ENCODE data around the gene CAPS. TPM values are rescaled to one million over a fixed set of nuclear protein-coding genes. Genes with fewer than 3 reads are reported as not detected.

Gene CAPS
- total RNA-seq, 2 donors from 2014 or later = 9.3 to 15.0 TPM

DNA sequence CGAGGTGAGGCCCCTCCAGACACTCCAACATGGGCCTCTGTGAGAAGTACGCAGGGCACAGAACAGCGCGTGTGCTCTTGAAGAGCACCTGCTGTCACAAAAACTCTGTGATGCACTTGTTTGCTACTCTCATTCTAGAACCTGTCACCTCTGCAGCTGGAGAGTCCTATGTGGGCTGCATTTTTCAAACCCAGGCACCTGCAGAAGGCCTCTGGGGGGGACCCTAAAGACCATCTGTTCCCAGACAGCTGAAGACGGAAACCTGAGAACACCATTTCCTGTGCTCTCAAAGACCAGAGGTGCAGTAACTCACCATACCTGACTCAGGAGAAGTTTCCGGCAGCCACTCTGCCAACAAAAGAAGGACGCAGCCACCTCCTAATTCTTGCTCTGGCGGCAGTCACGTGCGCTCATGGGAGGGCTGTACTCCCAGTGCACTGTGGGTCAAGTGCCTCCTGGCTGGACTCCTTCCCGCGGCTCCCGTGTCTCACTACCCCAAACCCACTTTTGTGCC, 35.8 kb downstream of the CAPS start:
- Histone ChIP-seq H3K36me3 (no peaks in the 10 kb centered on the region), H3K9ac (ENCODE audit: low read depth in 2 of 2, low read length in 2 of 2) (no peak overlapping the region), H3K9me3 (no peaks in the 10 kb centered on the region), H3K27ac (peak overlapping the region; percentile 34), H3K4me3 (no peak overlapping the region), H3K27me3 (no peaks in the 10 kb centered on the region), H3K4me1 (peaks cover 11% of the 10 kb centered on the region)
- intact Hi-C loops (cut with DNase I) = no loop called here
- no peak for TF ChIP-seq CTCF (IDR thresholded peaks at IDR 0.05)
- no peak for DNase-seq

- H3K9ac ChIP-seq (ENCODE audit: low read depth in 2 of 2, low read length in 2 of 2) = no peak overlapping the region
- peaks cover 17% of the 10 kb centered on the region for H3K4me1 ChIP-seq
- no peak for DNase-seq
- no peaks in the 10 kb centered on the region for H3K27me3 ChIP-seq
- H3K4me3 ChIP-seq = no peak overlapping the region
- H3K36me3 ChIP-seq = no peaks in the 10 kb centered on the region
- intact Hi-C loops (cut with DNase I) = no loop called here
- H3K27ac ChIP-seq = no peak overlapping the region
- TF ChIP-seq CTCF (IDR thresholded peaks at IDR 0.05) = no peak
- H3K9me3 ChIP-seq = no peaks in the 10 kb centered on the region
Measured at GRCh38 chr19:5950741-5951140, 36.7 kb downstream of the CAPS start.

DNA sequence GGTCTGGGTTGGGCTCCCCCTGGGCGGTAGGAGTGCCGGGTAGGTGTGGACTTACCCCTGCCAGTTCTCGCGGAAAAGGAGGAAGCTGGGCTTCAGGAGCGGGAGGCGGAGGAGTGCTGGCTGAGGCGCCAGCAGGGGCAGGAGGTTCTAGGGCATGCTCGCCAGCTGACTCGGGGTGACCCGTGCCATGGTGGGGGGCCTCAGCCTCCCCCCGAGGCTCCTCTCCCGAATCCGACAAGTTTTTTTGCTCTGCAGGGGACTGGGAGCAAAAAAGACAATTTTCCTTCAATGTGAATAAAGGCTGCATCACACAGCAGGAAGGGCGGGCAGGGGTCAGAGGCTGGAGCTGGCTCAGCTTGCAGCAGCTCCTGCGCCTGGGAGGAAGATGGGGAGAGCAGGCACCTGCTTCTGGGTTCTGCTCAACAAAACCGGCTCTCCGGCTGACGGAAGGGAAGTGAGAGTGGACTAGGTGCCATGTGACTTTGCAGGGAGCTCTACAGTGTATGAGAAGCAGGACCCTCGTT, 37.3 kb downstream of the CAPS start:
- H3K27ac ChIP-seq = no peak overlapping the region
- H3K4me3 ChIP-seq = no peak overlapping the region

DNA sequence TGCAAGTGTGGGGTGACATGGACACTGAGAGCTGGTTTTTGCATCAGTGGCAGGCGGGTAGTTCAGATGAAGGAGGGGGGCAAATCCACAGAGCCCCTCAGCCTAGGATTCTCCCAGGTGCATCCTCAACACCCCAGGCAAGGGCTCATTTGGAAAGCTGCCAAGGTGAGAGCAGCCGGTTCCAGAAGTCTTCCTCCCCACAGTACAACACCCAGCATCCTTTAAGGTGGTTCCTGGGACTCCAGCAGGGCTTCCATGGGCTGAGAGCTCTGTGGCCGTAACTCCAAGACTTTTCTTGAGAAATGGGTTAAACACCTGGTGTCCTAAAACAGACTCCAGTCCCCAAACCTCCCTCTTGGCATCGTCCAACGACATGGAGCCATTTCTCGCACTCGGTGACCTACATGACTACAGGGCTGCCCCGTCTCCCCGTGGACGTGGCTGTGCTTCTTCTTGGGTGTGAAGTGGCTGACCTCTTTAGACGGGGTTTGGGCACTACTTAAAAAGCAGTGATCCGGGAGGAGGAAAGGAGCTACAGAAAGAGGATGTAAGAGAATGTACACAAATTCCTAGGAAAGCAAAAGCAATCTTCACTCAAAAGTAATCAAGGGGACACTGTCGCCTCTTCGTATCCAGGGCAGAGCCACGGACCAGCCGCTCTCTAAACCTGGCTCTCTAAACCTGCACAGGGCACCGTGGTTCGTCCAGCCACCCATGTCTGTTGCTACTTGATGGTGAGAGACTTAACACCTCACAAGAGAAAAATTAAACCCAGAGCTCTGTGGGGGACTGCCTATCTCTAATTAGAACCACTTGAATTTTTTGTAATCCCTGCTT, 38.4 kb downstream of the CAPS start:
- intact Hi-C loops (cut with DNase I) = no loop called here
- no peak for DNase-seq
- Histone ChIP-seq H3K9me3 (no peaks in the 10 kb centered on the region), H3K4me1 (peaks cover 17% of the 10 kb centered on the region), H3K4me3 (no peak overlapping the region), H3K9ac (ENCODE audit: low read depth in 2 of 2, low read length in 2 of 2) (no peak overlapping the region), H3K27ac (no peak overlapping the region), H3K36me3 (no peaks in the 10 kb centered on the region), H3K27me3 (no peaks in the 10 kb centered on the region)
- TF ChIP-seq CTCF (IDR thresholded peaks at IDR 0.05) = no peak

More for the DNA sequence above, 37.3 kb downstream of the CAPS start:
- no peaks in the 10 kb centered on the region for H3K27me3 ChIP-seq
- peak overlapping the region in 1 of 2 donors; percentile 4 for H3K9ac ChIP-seq (ENCODE audit: low read depth in 2 of 2, low read length in 2 of 2)
- TF ChIP-seq CTCF (IDR thresholded peaks at IDR 0.05) = no peak
- intact Hi-C loops (cut with DNase I) = no loop called here
- H3K4me1 ChIP-seq = peaks cover 17% of the 10 kb centered on the region
- H3K36me3 ChIP-seq = no peaks in the 10 kb centered on the region
- DNase-seq = no peak
- H3K9me3 ChIP-seq = no peaks in the 10 kb centered on the region

GRCh38 chr19:5953030-5953589, 39.1 kb downstream of the CAPS start:
- Histone ChIP-seq H3K4me1 (peaks cover 17% of the 10 kb centered on the region), H3K9ac (ENCODE audit: low read depth in 2 of 2, low read length in 2 of 2) (peak overlapping the region in 1 of 2 donors; percentile 21), H3K27me3 (no peaks in the 10 kb centered on the region), H3K27ac (no peak overlapping the region), H3K36me3 (no peaks in the 10 kb centered on the region), H3K4me3 (no peak overlapping the region), H3K9me3 (no peaks in the 10 kb centered on the region)
- TF ChIP-seq CTCF (IDR thresholded peaks at IDR 0.05) = no peak
- DNase-seq = no peak
- intact Hi-C loops (cut with DNase I) = no loop called here
